HG03565 (cell line): ENCODE results near the gene DCLK1.

Experiments used
- ATAC-seq: cut with Tn5 transposase; IDR thresholded peaks from one replicate; pipeline ENCODE4 v1.9.1; 2021; ENCODE audit warnings: mild to moderate bottlenecking, moderate library complexity; ENCODE audit not compliant: unreplicated experiment

Gene DCLK1

GRCh38 chr13:35909837-35910540, 221.2 kb downstream of the DCLK1 start:
- no peak for ATAC-seq

GRCh38 chr13:35909091-35909490, 222.1 kb downstream of the DCLK1 start:
- ATAC-seq: no peak

- no peak for ATAC-seq
Measured at GRCh38 chr13:35908226-35908625, 223.0 kb downstream of the DCLK1 start.

- no peak for ATAC-seq
Measured at GRCh38 chr13:35906636-35907035, 224.5 kb downstream of the DCLK1 start.

- ATAC-seq: no peak
Measured at GRCh38 chr13:35903075-35903474, 228.1 kb downstream of the DCLK1 start.

- ATAC-seq: no peak
Measured at GRCh38 chr13:35898041-35898440, 233.1 kb downstream of the DCLK1 start.

- ATAC-seq: no peak
Measured at GRCh38 chr13:35894636-35895035, 236.5 kb downstream of the DCLK1 start.

- ATAC-seq: no peak
Measured at GRCh38 chr13:35892837-35893814, 238.1 kb downstream of the DCLK1 start.

- no peak for ATAC-seq
Measured at GRCh38 chr13:35891507-35892441, 239.4 kb downstream of the DCLK1 start.

GRCh38 chr13:35889560-35889959, 241.6 kb downstream of the DCLK1 start:
- ATAC-seq: no peak

- ATAC-seq: no peak
Measured at GRCh38 chr13:35888981-35889380, 242.2 kb downstream of the DCLK1 start.

GRCh38 chr13:35888457-35888883, 242.7 kb downstream of the DCLK1 start:
- no peak for ATAC-seq

- ATAC-seq: no peak
Measured at GRCh38 chr13:35887115-35887666, 244.0 kb downstream of the DCLK1 start.

GRCh38 chr13:35886332-35887114, 244.7 kb downstream of the DCLK1 start:
- no peak for ATAC-seq

- ATAC-seq: no peak
Measured at GRCh38 chr13:35884211-35884760, 246.9 kb downstream of the DCLK1 start.

- no peak for ATAC-seq
Measured at GRCh38 chr13:35882722-35883497, 248.3 kb downstream of the DCLK1 start.

- no peak for ATAC-seq
Measured at GRCh38 chr13:35881360-35881759, 249.8 kb downstream of the DCLK1 start.

GRCh38 chr13:35879111-35879510, 252.1 kb downstream of the DCLK1 start:
- no peak for ATAC-seq

- no peak for ATAC-seq
Measured at GRCh38 chr13:35876601-35877000, 254.6 kb downstream of the DCLK1 start.
